B cell (primary cell): ENCODE results near the gene PISD. TPM values are rescaled to one million over a fixed set of nuclear protein-coding genes. Genes with fewer than 3 reads are reported as not detected.

ENCODE experiments used
- ATAC-seq: fragments of 200-7000 bp; cut with Tn5 transposase; one replicate; pipeline ENCODE4 v1.10.0; 2021; ENCODE audit warnings: low read depth, mild to moderate bottlenecking, moderate number of reproducible peaks, moderate library complexity
- CTCF ChIA-PET: fragments of 350-600 bp; sonication (Branson Sonifier 250); formaldehyde crosslinking; loops from one replicate; lab custom pipeline; 2021; ENCODE audit warnings: antibody characterized with exemption, inconsistent platforms; lab: Charles Lee
- POLR2A ChIA-PET: fragments of 350-600 bp; sonication (Branson Sonifier 250); formaldehyde crosslinking; loops from one replicate; lab custom pipeline; 2021; ENCODE audit warnings: antibody characterized with exemption; lab: Charles Lee
- DNase-seq: peaks from one replicate; pipeline ENCODE4 v3.0.0; 2013
- H2AFZ ChIP-seq: 2 replicates; pipeline ENCODE4 v1.6.1; 2012; ENCODE audit warnings: mild to moderate bottlenecking, low read depth, low read length; ENCODE audit not compliant: insufficient read depth, poor library complexity, severe bottlenecking
- H3K27ac ChIP-seq, 2 donors: 1 replicate in 1 of 2; 2 replicates in 1 of 2; pipeline ENCODE4 v1.5.1; 2012 to 2013; ENCODE audit warnings: low read length in 2 of 2, mild to moderate bottlenecking in 2 of 2, moderate library complexity in 1 of 2
- H3K27me3 ChIP-seq, 4 experiments: fragments of 200-600 bp in 1 of 4; sonication (generic) in 1 of 4; replicated peaks in 1 of 4; 1 replicate in 2 of 4; 2 replicates in 2 of 4; pipeline versions ENCODE4 v1.6.1 to v1.7.0; 2013 to 2016; ENCODE audit warnings: low read length in 3 of 4, mild to moderate bottlenecking in 2 of 4, mixed read lengths in 1 of 4, moderate library complexity in 1 of 4; ENCODE audit not compliant: insufficient read depth in 4 of 4, control insufficient read depth in 3 of 4; ENCODE audit errors: control extremely low read depth in 1 of 4
- H3K36me3 ChIP-seq, 2 experiments: replicated peaks in 1 of 2; 1 replicate in 1 of 2; 2 replicates in 1 of 2; pipeline versions ENCODE4 v1.6.1 to v1.7.1; 2013; ENCODE audit warnings: low read length in 1 of 2; ENCODE audit not compliant: insufficient read depth in 2 of 2, control insufficient read depth in 1 of 2; ENCODE audit errors: control extremely low read depth in 1 of 2, extremely low read depth in 1 of 2
- H3K4me1 ChIP-seq, 2 donors: fragments of 200-600 bp in 1 of 2; sonication (generic) in 1 of 2; 1 replicate in 1 of 2; 2 replicates in 1 of 2; pipeline versions ENCODE4 v1.5.1 to v1.6.1; 2013 to 2017; ENCODE audit warnings: low read length in 2 of 2; ENCODE audit not compliant: control insufficient read depth in 2 of 2, insufficient read depth in 2 of 2
- H3K4me2 ChIP-seq: replicated peaks from 2 replicates; pipeline ENCODE3; 2012; ENCODE audit warnings: mild to moderate bottlenecking, low read depth, low read length; ENCODE audit not compliant: poor library complexity, severe bottlenecking
- H3K4me3 ChIP-seq, 5 experiments: fragments of 200-600 bp in 1 of 5; sonication (generic) in 1 of 5; 1 replicate in 3 of 5; 2 replicates in 2 of 5; pipeline versions ENCODE4 v1.5.1 to v1.7.0; 2011 to 2016; ENCODE audit warnings: low read length in 4 of 5, mild to moderate bottlenecking in 4 of 5, low read depth in 2 of 5, control low read depth in 1 of 5, moderate library complexity in 1 of 5; ENCODE audit not compliant: insufficient read depth in 1 of 5; ENCODE audit errors: control extremely low read depth in 1 of 5, extremely low read depth in 1 of 5
- H3K79me2 ChIP-seq: fragments of 200-600 bp; sonication (generic); one replicate; pipeline ENCODE4 v1.6.0; 2016; ENCODE audit warnings: low read length; ENCODE audit not compliant: control insufficient read depth, insufficient read depth
- H3K9ac ChIP-seq: fragments of 200-600 bp; sonication (generic); 2 replicates; pipeline ENCODE4 v1.6.1; 2017; ENCODE audit warnings: mild to moderate bottlenecking, low read length, moderate library complexity
- H3K9me3 ChIP-seq, 3 donors: one replicate each; pipeline versions ENCODE4 v1.6.1 to v1.7.1; 2013; ENCODE audit warnings: low read length in 2 of 3; ENCODE audit not compliant: control insufficient read depth in 2 of 3, insufficient read depth in 1 of 3; ENCODE audit errors: control extremely low read depth in 1 of 3
- H4K20me1 ChIP-seq: 2 replicates; pipeline ENCODE4 v1.6.0; 2012; ENCODE audit warnings: mild to moderate bottlenecking, low read length; ENCODE audit not compliant: insufficient read depth, control insufficient read depth, poor library complexity, severe bottlenecking
- H3K27ac Mint-ChIP-seq: one replicate; pipeline ENCODE4 v1.8.0; 2021; ENCODE audit warnings: mixed read lengths
- H3K27me3 Mint-ChIP-seq: one replicate; pipeline ENCODE4 v1.8.0; 2021; ENCODE audit warnings: mixed read lengths
- H3K4me1 Mint-ChIP-seq: one replicate; pipeline ENCODE4 v1.8.0; 2021; ENCODE audit warnings: mixed read lengths
- H3K4me3 Mint-ChIP-seq: one replicate; pipeline ENCODE4 v1.8.0; 2021; ENCODE audit warnings: mixed read lengths
- H3K9me3 Mint-ChIP-seq: one replicate; pipeline ENCODE4 v1.8.0; 2022; ENCODE audit warnings: mixed read lengths; ENCODE audit not compliant: insufficient read depth
- EZH2 ChIP-seq: IDR thresholded peaks from 2 replicates; pipeline ENCODE4 v1.6.1; 2012; ENCODE audit warnings: borderline replicate concordance, low read depth, mild to moderate bottlenecking, moderate library complexity, low read length; ENCODE audit not compliant: insufficient read depth, poor library complexity, severe bottlenecking
- WGBS: methylation state at CpG from one replicate; pipeline ENCODE4 v1.1.5; 2013; ENCODE audit warnings: missing lambda C conversion rate; ENCODE audit not compliant: insufficient coverage; 5-methylcytosine and 5-hydroxymethylcytosine counted together
- intact Hi-C: fragments of 100-400 bp; cut with micrococcal nuclease; formaldehyde crosslinking; loops from one replicate; pipeline ENCODE4 v1.10.0; 2022
- polyA plus RNA-seq: library from polyadenylated mRNA; depleted of rRNA; stranded (reverse); fragments of >200 nt; gene quantifications from 2 replicates; pipeline ENCODE4 v1.2.3, GENCODE V29; 2012
- total RNA-seq, 2 donors: library from RNA; stranded (reverse); fragments of 120-200 nt in 1 of 2; gene quantifications; 1 replicate in 1 of 2; 2 replicates in 1 of 2; pipeline versions ENCODE4 v1.2.3 to v1.2.4, GENCODE V29; 2013 to 2022
- TF ChIP-seq, protein P1 (sequence below): fragments of 200-600 bp; IDR thresholded peaks from one replicate; pipeline ENCODE4 v1.8.0; 2022; ENCODE audit warnings: antibody characterized with exemption, mild to moderate bottlenecking

Gene PISD
- total and polyA plus RNA-seq, 2 donors (not counting 1 experiment from before 2014, with no cell fraction given) = 35.6 to 52.5 TPM

DNA sequence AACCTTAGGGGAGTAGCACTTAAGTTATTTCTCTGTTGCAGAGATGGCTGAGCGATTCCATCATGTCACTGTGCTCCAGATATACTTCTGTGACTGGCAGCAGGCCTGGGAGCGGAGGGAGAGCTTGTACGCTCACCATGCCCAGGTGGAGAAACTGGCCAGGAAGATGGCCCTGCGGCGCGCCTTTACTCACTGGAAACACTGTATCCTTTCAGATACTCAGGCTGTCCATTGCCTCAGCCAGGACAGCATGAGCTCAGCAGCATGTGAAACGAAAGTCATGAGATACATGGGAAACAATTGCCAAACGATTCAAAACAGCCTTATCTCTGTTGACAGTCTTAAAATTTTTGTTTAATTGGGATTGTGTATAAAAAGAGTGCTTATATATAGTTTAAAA, 86.8 kb downstream of the PISD start:
- POLR2A ChIA-PET = no interaction called here
- 100% methylated on average over 6 of the region's 8 CpGs for WGBS
- CTCF ChIA-PET = no interaction called here

DNA sequence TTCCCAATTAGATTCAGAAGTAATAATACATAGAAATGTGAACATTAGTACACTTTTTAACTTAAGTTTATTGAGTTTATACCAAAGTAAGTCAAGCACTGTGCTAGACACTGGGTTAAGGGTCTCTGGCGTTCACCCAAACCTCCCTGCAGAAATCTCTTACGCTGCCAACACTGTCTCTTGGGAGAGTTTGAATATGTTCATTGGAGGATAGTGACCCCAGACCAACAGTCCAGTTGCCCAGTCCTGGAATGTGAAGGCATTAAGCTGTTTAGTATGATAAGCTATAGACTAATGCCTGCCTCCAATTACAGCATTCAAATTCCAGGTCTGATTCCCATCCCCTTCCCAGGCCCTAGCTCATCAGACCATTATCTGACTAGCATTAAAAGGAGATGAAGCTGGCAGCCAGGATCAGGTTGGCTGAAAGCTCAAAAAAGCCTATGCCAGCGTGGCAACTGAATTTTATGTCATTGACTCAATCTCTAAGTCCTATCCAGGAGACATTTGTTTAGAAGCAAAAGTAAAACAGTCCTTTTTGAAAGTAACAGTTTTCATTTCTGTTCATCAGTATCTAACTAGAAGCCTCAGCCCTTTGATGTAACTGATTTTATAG, 87.9 kb downstream of the PISD start:
- Histone ChIP-seq H2AFZ (no peak overlapping the region), H3K9ac (no peak overlapping the region), H3K79me2 (no peaks in the 10 kb centered on the region), H3K27me3 (no peaks in the 10 kb centered on the region), H3K27ac (no peak overlapping the region), H4K20me1 (no peaks in the 10 kb centered on the region), H3K36me3 (peaks cover 8 to 51% of the 10 kb centered on the region in 2 experiments), H3K4me1 (peaks cover 0 to under 1% of the 10 kb centered on the region in 2 donors), H3K4me3 (no peak overlapping the region), H3K9me3 (no peaks in the 10 kb centered on the region), H3K4me2 (no peak overlapping the region)
- H3K9me3 Mint-ChIP-seq = no peaks in the 10 kb centered on the region
- no peak for DNase-seq
- H3K4me3 Mint-ChIP-seq = no peak overlapping the region
- no peak for TF ChIP-seq EZH2
- TF ChIP-seq, protein P1, sequence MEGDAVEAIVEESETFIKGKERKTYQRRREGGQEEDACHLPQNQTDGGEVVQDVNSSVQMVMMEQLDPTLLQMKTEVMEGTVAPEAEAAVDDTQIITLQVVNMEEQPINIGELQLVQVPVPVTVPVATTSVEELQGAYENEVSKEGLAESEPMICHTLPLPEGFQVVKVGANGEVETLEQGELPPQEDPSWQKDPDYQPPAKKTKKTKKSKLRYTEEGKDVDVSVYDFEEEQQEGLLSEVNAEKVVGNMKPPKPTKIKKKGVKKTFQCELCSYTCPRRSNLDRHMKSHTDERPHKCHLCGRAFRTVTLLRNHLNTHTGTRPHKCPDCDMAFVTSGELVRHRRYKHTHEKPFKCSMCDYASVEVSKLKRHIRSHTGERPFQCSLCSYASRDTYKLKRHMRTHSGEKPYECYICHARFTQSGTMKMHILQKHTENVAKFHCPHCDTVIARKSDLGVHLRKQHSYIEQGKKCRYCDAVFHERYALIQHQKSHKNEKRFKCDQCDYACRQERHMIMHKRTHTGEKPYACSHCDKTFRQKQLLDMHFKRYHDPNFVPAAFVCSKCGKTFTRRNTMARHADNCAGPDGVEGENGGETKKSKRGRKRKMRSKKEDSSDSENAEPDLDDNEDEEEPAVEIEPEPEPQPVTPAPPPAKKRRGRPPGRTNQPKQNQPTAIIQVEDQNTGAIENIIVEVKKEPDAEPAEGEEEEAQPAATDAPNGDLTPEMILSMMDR = no peak
- H3K4me1 Mint-ChIP-seq = peaks cover 2% of the 10 kb centered on the region
- WGBS = 100% methylated on average over 2 of the region's 3 CpGs
- no peak overlapping the region for H3K27ac Mint-ChIP-seq
- POLR2A ChIA-PET = no interaction called here
- no peak for ATAC-seq
- intact Hi-C loops = no loop called here
- CTCF ChIA-PET = interaction anchor here (0.5 kb wide), 1 partner anchor 193 kb away, joined by 3 read pairs; no protein-coding TSS in a partner anchor
- H3K27me3 Mint-ChIP-seq = no peaks in the 10 kb centered on the region

More for the DNA sequence above, 86.8 kb downstream of the PISD start:
- H2AFZ ChIP-seq = no peak overlapping the region
- Mint-ChIP-seq H3K27me3 (no peaks in the 10 kb centered on the region), H3K4me1 (no peaks in the 10 kb centered on the region), H3K9me3 (no peaks in the 10 kb centered on the region), H3K27ac (no peak overlapping the region), H3K4me3 (no peak overlapping the region)
- no peaks in the 10 kb centered on the region for H3K4me1 ChIP-seq
- DNase-seq (no peak), ATAC-seq (no peak)
- no peak overlapping the region for H3K4me2 ChIP-seq
- H3K4me3 ChIP-seq = no peak overlapping the region
- intact Hi-C loops = no loop called here
- H3K9ac ChIP-seq = no peak overlapping the region
- H4K20me1 ChIP-seq = no peaks in the 10 kb centered on the region
- no peak overlapping the region for H3K27ac ChIP-seq
- peaks cover 8 to 55% of the 10 kb centered on the region in 2 experiments for H3K36me3 ChIP-seq
- no peaks in the 10 kb centered on the region for H3K27me3 ChIP-seq
- H3K79me2 ChIP-seq = no peaks in the 10 kb centered on the region
- H3K9me3 ChIP-seq = no peaks in the 10 kb centered on the region
- no peak for TF ChIP-seq EZH2
- TF ChIP-seq, protein P1 = no peak
